ENCODE measurements around the gene SUPT20HL1.
"Not testable (repeated sequence)": the region's sequence is repeated elsewhere in the genome, so short reads cannot be mapped to it uniquely, and the experiment has no call there.

SUPT20HL1 gene

DNA sequence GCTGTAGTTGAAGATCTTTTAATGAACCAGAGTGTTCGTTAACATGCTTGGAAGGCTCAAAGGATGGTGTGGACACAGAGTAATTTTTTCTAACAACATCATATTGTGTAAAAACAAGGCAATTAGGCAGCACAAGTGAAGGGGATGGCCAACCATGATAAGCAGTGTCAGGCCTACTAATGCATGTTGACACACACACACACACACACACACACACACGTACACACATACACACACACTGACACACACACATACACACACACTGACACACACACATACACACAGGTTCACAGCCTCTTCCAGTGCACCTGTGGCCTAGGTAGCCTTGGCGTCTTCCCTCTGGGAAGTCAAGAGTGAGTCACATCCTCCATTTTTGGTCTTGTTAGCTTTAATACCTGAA is at the start of gene SUPT20HL1:
Gene SUPT20HL1, plus strand, starts transcription at position 368 of the 400 bp plus-strand sequence. CDS start 2,122 bp downstream, outside the sequence.
- no peak for DNase-seq

DNA sequence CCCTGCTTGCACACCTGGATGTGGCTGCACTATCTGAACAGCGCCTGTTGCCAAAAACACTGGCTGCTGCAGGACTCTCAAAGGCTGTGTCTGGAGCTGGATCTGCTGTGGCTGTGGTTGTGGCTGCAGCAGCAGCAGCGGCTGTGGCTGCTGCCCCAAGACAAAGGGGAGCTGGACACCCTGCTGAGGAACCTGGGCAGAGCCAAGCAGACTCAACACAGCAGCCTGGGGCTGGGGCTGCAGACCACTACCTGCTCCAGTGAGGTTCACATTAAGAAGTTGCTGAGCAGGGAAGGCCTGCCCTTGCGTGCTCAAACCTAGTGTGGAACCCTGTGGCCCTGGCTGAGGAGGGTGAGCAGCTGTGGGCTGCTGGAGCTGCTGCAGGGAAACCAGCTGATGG is 49.5 kb upstream of the SUPT20HL1 start:
- DNase-seq, result not testable (repeated sequence)

GRCh38 chrX:24311507-24312248 is 48.8 kb upstream of the SUPT20HL1 start:
- DNase-seq, result not testable (repeated sequence)

GRCh38 chrX:24312249-24312607 is 48.2 kb upstream of the SUPT20HL1 start:
- not testable (repeated sequence) for DNase-seq

- DNase-seq, result no peak
Measured at GRCh38 chrX:24314019-24314635, 46.3 kb upstream of the SUPT20HL1 start, which contains the start of gene SUPT20HL2. Gene SUPT20HL2, minus strand, starts transcription at chrX:24314069. Its CDS starts 754 bp downstream, at chrX:24313315.

DNA sequence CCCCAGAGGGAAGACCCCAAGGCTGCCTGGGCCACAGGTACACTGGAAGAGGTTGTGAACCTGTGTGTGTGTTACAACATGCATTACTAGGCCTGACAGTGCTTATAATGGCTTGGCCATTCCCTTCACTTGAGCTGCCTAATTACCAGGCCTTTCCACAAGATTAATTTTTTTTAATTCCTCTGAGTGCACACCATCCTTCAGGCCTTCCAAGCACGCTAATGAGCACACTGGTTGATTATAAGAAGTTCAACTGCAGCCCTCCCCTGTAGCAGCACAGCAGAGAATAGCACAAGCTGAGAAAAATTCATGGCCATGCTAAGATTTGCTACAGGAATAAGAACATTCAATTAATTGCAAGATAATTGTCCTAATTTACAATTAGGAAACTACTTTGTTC is 44.3 kb upstream of the SUPT20HL1 start:
- no peak for DNase-seq

DNA sequence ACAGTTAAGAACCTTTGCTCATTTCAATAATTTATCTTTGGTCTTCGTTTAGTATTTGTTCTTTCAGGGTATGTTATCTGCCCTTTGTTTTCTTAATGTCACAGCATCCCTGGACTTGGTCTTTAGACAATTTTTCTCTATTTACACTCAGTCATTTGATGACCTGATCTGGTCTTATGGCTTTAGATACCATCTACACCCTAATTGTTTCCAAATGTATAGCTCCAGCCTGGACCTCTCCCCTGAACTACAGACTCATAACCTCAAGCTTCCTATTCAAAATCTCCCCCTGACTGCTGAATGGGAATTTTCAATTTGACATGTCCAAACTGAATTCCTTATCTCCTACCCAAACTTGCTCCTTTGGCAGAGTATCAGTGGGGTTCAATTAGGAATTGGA is 42.9 kb upstream of the SUPT20HL1 start:
- no peak for DNase-seq

- DNase-seq, result no peak
Measured at GRCh38 chrX:24321741-24322395, 38.6 kb upstream of the SUPT20HL1 start.

GRCh38 chrX:24325231-24325630 is 35.2 kb upstream of the SUPT20HL1 start:
- no peak for DNase-seq

DNA sequence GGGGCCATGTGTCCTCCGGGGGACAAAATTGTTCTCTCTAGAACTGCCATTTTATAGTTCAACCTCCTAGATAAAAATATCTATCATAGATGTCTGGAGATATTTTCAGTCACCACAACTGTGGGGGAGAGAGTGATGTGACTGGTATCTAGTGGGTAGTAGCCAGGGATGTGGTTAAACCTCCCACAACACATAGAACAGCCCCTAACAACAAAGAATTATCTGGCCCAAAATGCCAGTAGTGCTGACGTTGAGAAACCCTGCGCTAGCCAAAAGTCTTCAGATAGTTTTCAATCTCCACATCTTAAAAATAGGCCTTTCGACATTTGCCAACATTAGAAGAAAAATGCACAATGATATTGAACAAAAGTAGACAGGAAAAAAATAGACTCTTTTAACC is 27.6 kb upstream of the SUPT20HL1 start:
- DNase-seq, result no peak

- DNase-seq, result no peak
Measured at GRCh38 chrX:24333371-24333770, 27.1 kb upstream of the SUPT20HL1 start.

DNA sequence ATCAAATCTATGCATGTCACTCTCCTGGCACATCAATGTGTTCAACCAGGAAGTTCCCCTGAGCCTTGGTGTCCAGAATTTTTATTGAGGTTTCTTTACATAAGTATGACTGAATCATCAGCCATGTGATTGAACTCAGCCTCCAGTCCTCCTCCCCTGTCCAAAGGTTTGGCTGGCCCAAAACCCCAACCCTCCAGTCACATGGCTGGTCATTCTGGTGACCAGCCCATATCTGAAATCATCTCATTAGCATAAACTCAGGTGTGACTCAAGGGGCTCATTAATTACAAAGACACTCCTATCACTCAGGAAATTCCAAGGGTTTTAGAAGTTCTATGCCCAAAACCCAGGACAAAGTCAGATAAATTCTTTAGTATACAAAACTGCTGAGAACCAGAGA is 26.0 kb upstream of the SUPT20HL1 start:
- no peak for DNase-seq

- no peak for DNase-seq
Measured at GRCh38 chrX:24335871-24336270, 24.6 kb upstream of the SUPT20HL1 start.

- no peak for DNase-seq
Measured at GRCh38 chrX:24339911-24340310, 20.5 kb upstream of the SUPT20HL1 start.

DNA sequence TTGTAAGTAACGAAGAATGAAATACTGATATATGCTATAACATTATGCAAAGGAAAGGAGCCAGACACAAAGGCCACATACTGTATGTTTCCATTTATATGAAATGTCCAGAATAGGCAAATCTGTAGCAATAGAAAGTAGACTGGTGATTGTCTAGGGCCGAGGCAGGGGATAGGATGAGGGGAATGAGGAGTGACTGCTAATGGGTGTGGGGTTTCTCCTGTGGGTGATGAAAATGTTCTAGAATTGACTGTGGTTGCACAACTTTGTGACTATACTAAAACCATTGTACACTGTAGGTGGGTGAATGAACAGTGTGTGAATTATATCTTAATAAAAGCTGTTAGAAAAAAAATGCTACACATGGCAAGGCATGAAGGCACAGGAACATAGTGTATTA is 19.9 kb upstream of the SUPT20HL1 start:
- DNase-seq, result no peak

DNA sequence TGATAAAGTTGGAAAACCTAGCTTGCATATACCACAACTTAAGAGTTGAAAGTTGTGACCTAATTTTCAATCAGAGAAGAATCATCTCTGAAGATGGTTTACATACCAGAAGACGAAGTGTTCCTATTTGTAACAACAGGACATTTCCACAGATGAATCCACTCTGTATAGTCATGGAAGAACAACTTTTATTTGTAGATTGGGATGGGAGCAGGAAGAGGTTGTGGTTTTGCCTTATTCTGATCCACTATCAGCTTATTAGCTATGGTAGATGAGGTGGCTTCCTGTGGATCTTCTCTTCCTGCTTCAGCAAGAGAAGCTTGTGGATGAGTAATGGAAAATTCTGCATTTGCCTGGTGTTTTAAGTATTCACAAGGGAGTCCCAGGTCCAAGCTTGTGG is 18.6 kb upstream of the SUPT20HL1 start:
- DNase-seq, result no peak

DNA sequence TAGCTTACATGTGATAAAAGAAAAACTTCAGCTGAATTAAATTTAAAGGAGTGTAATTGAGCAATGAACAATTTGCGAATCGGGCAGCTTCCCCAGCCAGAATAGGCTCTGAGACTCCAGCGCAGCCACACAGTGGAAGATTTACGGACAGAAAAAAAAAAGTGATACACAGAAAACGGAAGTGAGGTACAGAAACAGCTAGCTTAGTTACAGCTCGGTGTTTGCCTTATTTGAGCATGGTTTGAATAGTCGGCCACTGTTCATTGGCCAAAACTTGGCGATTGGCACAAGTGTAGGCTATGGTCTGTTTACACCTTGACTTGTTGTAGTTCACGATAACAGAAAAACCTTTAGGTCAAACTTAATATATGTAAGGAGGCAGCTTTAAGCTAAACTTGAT is 16.7 kb upstream of the SUPT20HL1 start:
- no peak for DNase-seq

GRCh38 chrX:24347881-24348280 is 12.6 kb upstream of the SUPT20HL1 start:
- no peak for DNase-seq

DNA sequence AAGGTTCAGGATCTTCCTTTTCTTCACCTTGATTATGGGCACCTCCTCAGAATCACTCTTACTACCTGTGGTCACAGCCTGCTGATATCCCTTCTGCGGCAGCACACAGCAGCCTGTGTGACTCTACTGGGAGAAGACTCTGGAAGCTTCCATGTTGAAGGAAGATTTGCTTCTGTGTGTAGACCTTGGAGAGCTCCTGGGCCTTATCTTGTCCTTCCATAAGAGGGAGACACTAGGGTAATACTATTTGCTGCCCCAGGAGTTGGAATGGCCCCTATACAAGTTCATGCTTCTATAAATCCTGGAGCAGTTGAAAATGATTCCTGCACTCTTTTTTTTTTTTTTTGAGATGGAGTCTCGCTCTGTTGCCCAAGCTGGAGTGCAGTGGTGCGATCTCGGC is 10.2 kb upstream of the SUPT20HL1 start:
- no peak for DNase-seq

GRCh38 chrX:24355095-24355494 is 5.3 kb upstream of the SUPT20HL1 start:
- DNase-seq, result no peak

GRCh38 chrX:24357106-24357505 is 3.3 kb upstream of the SUPT20HL1 start:
- DNase-seq, result no peak

DNA sequence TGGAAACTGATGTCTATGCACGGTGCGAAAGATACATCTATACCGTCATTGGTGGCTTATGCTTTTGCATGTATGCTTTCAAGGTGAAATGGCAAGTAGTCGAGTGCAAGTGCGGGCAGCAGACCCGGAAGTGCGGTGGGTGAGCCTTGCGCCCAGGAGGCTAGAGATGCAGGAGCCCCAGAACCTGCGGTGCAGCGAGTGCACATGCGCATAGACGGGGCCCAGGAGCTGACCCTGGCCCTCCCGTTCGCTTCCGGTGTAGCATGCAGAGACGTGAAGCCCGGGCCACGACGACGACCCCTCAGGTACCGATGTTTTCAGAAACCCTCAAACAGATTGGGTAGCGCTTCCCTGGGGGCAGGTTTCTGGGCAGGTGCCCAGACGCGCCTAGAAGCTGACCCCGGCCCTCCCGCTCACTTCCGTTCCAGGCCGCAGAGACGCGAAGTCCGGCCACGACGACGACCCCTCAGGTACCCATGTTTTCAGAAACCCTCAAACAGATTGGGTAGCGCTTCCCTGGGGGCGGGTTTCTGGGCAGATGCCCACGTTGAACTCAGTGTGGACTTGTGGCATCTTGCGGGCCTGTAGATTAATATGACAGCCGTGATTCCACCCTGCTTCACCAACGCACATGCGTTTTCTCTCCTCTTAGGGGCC is 1.8 kb downstream of the SUPT20HL1 start:
- not testable (repeated sequence) for DNase-seq

- peak; percentile 7 for DNase-seq
Measured at GRCh38 chrX:24363432-24364181, 3.2 kb downstream of the SUPT20HL1 start.
